Stimulated activated CD8-positive, alpha-beta memory T cell treated with anti-CD3 and anti-CD28 coated beads, Interleukin-15, amount 100 ng/mL, for 4 hours (primary cell): ENCODE results near the gene RAPH1.
"Not testable (repeated sequence)": the region's sequence is repeated elsewhere in the genome, so short reads cannot be mapped to it uniquely, and the experiment has no call there.

ENCODE experiments used
- DNase-seq, 2 donors: peaks; one replicate each; pipeline ENCODE4 v3.0.0-alpha.2; 2020; ENCODE audit warnings: low read depth in 2 of 2

RAPH1 gene

GRCh38 chr2:203432811-203433210 lies 102.3 kb downstream of the RAPH1 start:
- no peak for DNase-seq

GRCh38 chr2:203431391-203432185 lies 103.5 kb downstream of the RAPH1 start:
- DNase-seq = no peak

- DNase-seq = not testable (repeated sequence)
Observed at GRCh38 chr2:203429643-203430042, 105.5 kb downstream of the RAPH1 start.

GRCh38 chr2:203427061-203427460 lies 108.0 kb downstream of the RAPH1 start:
- DNase-seq = no peak

- no peak for DNase-seq
Observed at GRCh38 chr2:203418271-203418670, 116.8 kb downstream of the RAPH1 start.

GRCh38 chr2:203413796-203414195 lies 121.3 kb downstream of the RAPH1 start:
- no peak for DNase-seq

- DNase-seq = no peak
Observed at GRCh38 chr2:203412546-203413331, 122.4 kb downstream of the RAPH1 start.

- DNase-seq = no peak
Observed at GRCh38 chr2:203407496-203407895, 127.6 kb downstream of the RAPH1 start.

- DNase-seq = no peak
Observed at GRCh38 chr2:203404996-203405395, 130.1 kb downstream of the RAPH1 start.

- DNase-seq = no peak
Observed at GRCh38 chr2:203400805-203401585, 134.1 kb downstream of the RAPH1 start.

GRCh38 chr2:203399031-203399430 lies 136.1 kb downstream of the RAPH1 start:
- no peak for DNase-seq

- no peak for DNase-seq
Observed at GRCh38 chr2:203396667-203397066, 138.4 kb downstream of the RAPH1 start.

- DNase-seq = no peak
Observed at GRCh38 chr2:203395858-203396257, 139.2 kb downstream of the RAPH1 start.

GRCh38 chr2:203394519-203395227 lies 140.4 kb downstream of the RAPH1 start:
- DNase-seq = no peak

- DNase-seq = not testable (repeated sequence)
Observed at GRCh38 chr2:203388153-203388552, 146.9 kb downstream of the RAPH1 start.

- no peak for DNase-seq
Observed at GRCh38 chr2:203383038-203383437, 152.1 kb downstream of the RAPH1 start.

- no peak for DNase-seq
Observed at GRCh38 chr2:203379156-203379555, 155.9 kb downstream of the RAPH1 start.

GRCh38 chr2:203376173-203376572 lies 158.9 kb downstream of the RAPH1 start:
- no peak for DNase-seq

GRCh38 chr2:203372706-203373105 lies 162.4 kb downstream of the RAPH1 start:
- not testable (repeated sequence) for DNase-seq

GRCh38 chr2:203366639-203367466 lies 168.2 kb downstream of the RAPH1 start:
- DNase-seq = no peak

- DNase-seq = no peak
Observed at GRCh38 chr2:203361922-203362321, 173.2 kb downstream of the RAPH1 start.
